Gastrocnemius medialis (tissue), 4 donors: ENCODE data around the gene PIKFYVE.

ENCODE experiments used
- CTCF ChIP-seq, 5 experiments: fragments of 450-650 bp in 3 of 5; fragments of 200-600 bp in 2 of 5; sonication (generic) in 2 of 5; IDR thresholded peaks in 4 of 5; conservative IDR thresholded peaks in 1 of 5; 1 replicate in 4 of 5; 2 replicates in 1 of 5; pipeline ENCODE4 v1.5.1; 2016 to 2019; ENCODE audit warnings: antibody characterized with exemption in 5 of 5, mild to moderate bottlenecking in 3 of 5, moderate library complexity in 3 of 5
- POLR2A ChIP-seq, 2 donors: fragments of 450-650 bp; IDR thresholded peaks; one replicate each; pipeline ENCODE4 v1.6.1; 2017; ENCODE audit warnings: antibody characterized with exemption in 2 of 2, mild to moderate bottlenecking in 2 of 2, moderate library complexity in 2 of 2

GRCh38 chr2:208318127-208318526, 52.1 kb downstream of the PIKFYVE start:
- no peak for TF ChIP-seq CTCF (IDR thresholded peaks at IDR 0.05 in 4 of 5, conservative IDR thresholded peaks at IDR 0.05 in 1 of 5)
- no peak for TF ChIP-seq POLR2A (IDR thresholded peaks at IDR 0.05)
